BLaER1 (cell line): Measurements from ENCODE around the gene ENG.

ENCODE experiments used
- H3K27ac ChIP-seq: shearing (Covaris generic); formaldehyde crosslinking; 2 replicates; pipeline ENCODE4 v1.8.1; 2022
- H3K27me3 ChIP-seq: shearing (Covaris generic); formaldehyde crosslinking; 2 replicates; pipeline ENCODE4 v1.8.1; 2022
- H3K36me3 ChIP-seq: shearing (Covaris generic); formaldehyde crosslinking; 2 replicates; pipeline ENCODE4 v1.8.1; 2022
- H3K4me1 ChIP-seq: shearing (Covaris generic); formaldehyde crosslinking; 2 replicates; pipeline ENCODE4 v1.8.1; 2022
- H3K4me2 ChIP-seq: shearing (Covaris generic); formaldehyde crosslinking; 2 replicates; pipeline ENCODE4 v1.8.1; 2022
- H3K4me3 ChIP-seq: shearing (Covaris generic); formaldehyde crosslinking; 2 replicates; pipeline ENCODE4 v1.8.1; 2022
- H3K9ac ChIP-seq: shearing (Covaris generic); formaldehyde crosslinking; 2 replicates; pipeline ENCODE4 v1.8.1; 2022
- H3K9me3 ChIP-seq: shearing (Covaris generic); formaldehyde crosslinking; 2 replicates; pipeline ENCODE4 v1.8.1; 2022
- H4K20me1 ChIP-seq: shearing (Covaris generic); formaldehyde crosslinking; 2 replicates; pipeline ENCODE4 v1.8.1; 2022
- Cebpa-rat ChIP-seq: shearing (Covaris generic); IDR thresholded peaks from 2 replicates; pipeline ENCODE4 v1.8.1; 2022

The ENG gene

GRCh38 chr9:127816728-127817127, 37.7 kb downstream of the ENG start:
- Histone ChIP-seq H3K27ac (peak overlapping the region; percentile 62), H3K27me3 (no peaks in the 10 kb centered on the region)
- no peak for TF ChIP-seq Cebpa-rat

GRCh38 chr9:127816362-127816725, 38.1 kb downstream of the ENG start:
- peaks cover 81% of the 10 kb centered on the region for H4K20me1 ChIP-seq
- peaks cover 97% of the 10 kb centered on the region for H3K36me3 ChIP-seq
- H3K4me2 ChIP-seq: no peak overlapping the region

More at GRCh38 chr9:127816728-127817127, 37.7 kb downstream of the ENG start:
- H4K20me1 ChIP-seq: peaks cover 78% of the 10 kb centered on the region
- H3K9me3 ChIP-seq: no peaks in the 10 kb centered on the region
- peaks cover 97% of the 10 kb centered on the region for H3K36me3 ChIP-seq
- H3K9ac ChIP-seq: 0 out of 2 replicates have a peak overlapping the region, but pooled peaks have one; percentile 48
- no peak overlapping the region for H3K4me3 ChIP-seq
- H3K4me1 ChIP-seq: peaks cover 31% of the 10 kb centered on the region
- no peak overlapping the region for H3K4me2 ChIP-seq

GRCh38 chr9:127815512-127816361, 38.7 kb downstream of the ENG start:
- H3K9me3 ChIP-seq: no peaks in the 10 kb centered on the region
- no peaks in the 10 kb centered on the region for H3K27me3 ChIP-seq
- peak overlapping the region; percentile 62 for H3K27ac ChIP-seq
- H3K4me1 ChIP-seq: peaks cover 41% of the 10 kb centered on the region
- H3K9ac ChIP-seq: no peak overlapping the region
- no peak overlapping the region for H3K4me3 ChIP-seq
- no peak overlapping the region for H3K4me2 ChIP-seq
- TF ChIP-seq Cebpa-rat: no peak
- peaks cover 97% of the 10 kb centered on the region for H3K36me3 ChIP-seq
- H4K20me1 ChIP-seq: peaks cover 88% of the 10 kb centered on the region

More at GRCh38 chr9:127816362-127816725, 38.1 kb downstream of the ENG start:
- Histone ChIP-seq H3K9ac (no peak overlapping the region), H3K4me3 (no peak overlapping the region), H3K4me1 (peaks cover 35% of the 10 kb centered on the region), H3K27me3 (no peaks in the 10 kb centered on the region), H3K9me3 (no peaks in the 10 kb centered on the region), H3K27ac (peak overlapping the region; percentile 62)
- TF ChIP-seq Cebpa-rat: no peak

GRCh38 chr9:127814619-127815511, 39.6 kb downstream of the ENG start:
- Histone ChIP-seq H3K9me3 (no peaks in the 10 kb centered on the region), H3K27me3 (no peaks in the 10 kb centered on the region), H3K9ac (no peak overlapping the region), H3K4me3 (no peak overlapping the region), H4K20me1 (peaks cover 96% of the 10 kb centered on the region), H3K36me3 (peaks cover 100% of the 10 kb centered on the region), H3K4me1 (peaks cover 49% of the 10 kb centered on the region), H3K27ac (peak overlapping the region; percentile 62), H3K4me2 (no peak overlapping the region)
- TF ChIP-seq Cebpa-rat: no peak

- Histone ChIP-seq H3K4me1 (peaks cover 59% of the 10 kb centered on the region), H3K4me2 (no peak overlapping the region), H3K9ac (no peak overlapping the region), H3K27ac (peak overlapping the region; percentile 51), H3K4me3 (no peak overlapping the region), H4K20me1 (peaks cover 98% of the 10 kb centered on the region), H3K27me3 (no peaks in the 10 kb centered on the region), H3K9me3 (no peaks in the 10 kb centered on the region), H3K36me3 (peaks cover 98% of the 10 kb centered on the region)
- TF ChIP-seq Cebpa-rat: no peak
Observed at GRCh38 chr9:127813686-127814226, 40.7 kb downstream of the ENG start.

- Histone ChIP-seq H3K9ac (no peak overlapping the region), H3K4me2 (no peak overlapping the region), H3K4me1 (peaks cover 59% of the 10 kb centered on the region), H3K4me3 (no peak overlapping the region), H3K9me3 (no peaks in the 10 kb centered on the region), H3K27ac (peak overlapping the region; percentile 51), H4K20me1 (peaks cover 98% of the 10 kb centered on the region), H3K36me3 (peaks cover 98% of the 10 kb centered on the region), H3K27me3 (no peaks in the 10 kb centered on the region)
- no peak for TF ChIP-seq Cebpa-rat
Observed at GRCh38 chr9:127812936-127813675, 41.4 kb downstream of the ENG start.

- no peaks in the 10 kb centered on the region for H3K9me3 ChIP-seq
- no peak overlapping the region for H3K9ac ChIP-seq
- H4K20me1 ChIP-seq: peaks cover 98% of the 10 kb centered on the region
- peaks cover 59% of the 10 kb centered on the region for H3K4me1 ChIP-seq
- H3K27ac ChIP-seq: 0 out of 2 replicates have a peak overlapping the region, but pooled peaks have one; percentile 49
- 0 out of 2 replicates have a peak overlapping the region, but pooled peaks have one; percentile 71 for H3K4me2 ChIP-seq
- 0 out of 2 replicates have a peak, but pooled peaks have one; percentile 34 for TF ChIP-seq Cebpa-rat
- H3K36me3 ChIP-seq: peaks cover 98% of the 10 kb centered on the region
- H3K27me3 ChIP-seq: no peaks in the 10 kb centered on the region
- H3K4me3 ChIP-seq: no peak overlapping the region
Observed at GRCh38 chr9:127812011-127812410, 42.4 kb downstream of the ENG start.

- H4K20me1 ChIP-seq: peaks cover 97% of the 10 kb centered on the region
- peaks cover 98% of the 10 kb centered on the region for H3K36me3 ChIP-seq
- no peak overlapping the region for H3K4me3 ChIP-seq
- peak overlapping the region; percentile 24; the same call in 1 of the 2 replicates for H3K9ac ChIP-seq
- H3K27me3 ChIP-seq: no peaks in the 10 kb centered on the region
- H3K4me2 ChIP-seq: peak overlapping the region; percentile 71
- no peaks in the 10 kb centered on the region for H3K9me3 ChIP-seq
- H3K4me1 ChIP-seq: peaks cover 64% of the 10 kb centered on the region
- TF ChIP-seq Cebpa-rat: no peak
- H3K27ac ChIP-seq: peak overlapping the region; percentile 49; the same call in 1 of the 2 replicates
Observed at GRCh38 chr9:127810378-127811187, 43.9 kb downstream of the ENG start.
